WTC11 (cell line): ENCODE measurements around the gene MAP3K3. TPM values are rescaled to one million over a fixed set of nuclear protein-coding genes. Genes with fewer than 3 reads are reported as not detected.

Experiments
- ATAC-seq: fragments of 200-7000 bp; cut with Tn5 transposase; 2 replicates; pipeline ENCODE4 v1.10.0; 2021; ENCODE audit warnings: mild to moderate bottlenecking, moderate library complexity
- CTCF ChIA-PET: fragments of 300-600 bp; sonication (Branson Sonifier 250); formaldehyde crosslinking; loops from one replicate; lab custom pipeline; 2021; ENCODE audit warnings: antibody characterized with exemption; lab: Charles Lee
- POLR2A ChIA-PET: fragments of 350-600 bp; sonication (Branson Sonifier 250); formaldehyde crosslinking; loops from one replicate; lab custom pipeline; 2021; ENCODE audit warnings: antibody characterized with exemption; lab: Charles Lee
- DNase-seq: peaks from one replicate; pipeline ENCODE4 v3.0.0; 2021; ENCODE audit warnings: low spot score
- H3K27ac Mint-ChIP-seq: 2 replicates; pipeline ENCODE4 v1.8.0; 2021; ENCODE audit warnings: mixed read lengths
- H3K27me3 Mint-ChIP-seq: 2 replicates; pipeline ENCODE4 v1.8.0; 2021; ENCODE audit warnings: low read depth, mild to moderate bottlenecking, moderate library complexity, mixed read lengths
- H3K36me3 Mint-ChIP-seq: 2 replicates; pipeline ENCODE4 v1.8.0; 2021; ENCODE audit warnings: mixed read lengths
- H3K4me1 Mint-ChIP-seq: 2 replicates; pipeline ENCODE4 v1.8.0; 2022; ENCODE audit warnings: mixed read lengths
- H3K4me3 Mint-ChIP-seq: 2 replicates; pipeline ENCODE4 v1.8.0; 2021; ENCODE audit warnings: mild to moderate bottlenecking, moderate library complexity, mixed read lengths
- H3K9me3 Mint-ChIP-seq: 2 replicates; pipeline ENCODE4 v1.8.0; 2021; ENCODE audit warnings: mixed read lengths
- CDX4 ChIP-seq: fragments of 250-450 bp; sonication (Bioruptor Pico); IDR thresholded peaks from 2 replicates; pipeline ENCODE4 v1.9.0; 2021; ENCODE audit warnings: moderate library complexity, mild to moderate bottlenecking, inconsistent platforms, borderline replicate concordance
- CREB1 ChIP-seq: sonication (generic); formaldehyde crosslinking; IDR thresholded peaks from 2 replicates; pipeline ENCODE4 v1.8.0; 2023; ENCODE audit warnings: mild to moderate bottlenecking, missing genetic modification reagents
- EMX1 ChIP-seq: fragments of 250-450 bp; sonication (Bioruptor Pico); IDR thresholded peaks from 2 replicates; pipeline ENCODE4 v1.8.0; 2021; ENCODE audit warnings: mild to moderate bottlenecking
- ESRRA ChIP-seq: sonication (generic); formaldehyde crosslinking; IDR thresholded peaks from 2 replicates; pipeline ENCODE4 v1.8.1; 2022; ENCODE audit warnings: mild to moderate bottlenecking, missing genetic modification reagents, borderline replicate concordance
- FOXJ3 ChIP-seq: sonication (generic); formaldehyde crosslinking; IDR thresholded peaks from 2 replicates; pipeline ENCODE4 v1.9.0; 2021; ENCODE audit warnings: missing genetic modification reagents, mild to moderate bottlenecking, borderline replicate concordance
- FOXK1 ChIP-seq: sonication (generic); formaldehyde crosslinking; IDR thresholded peaks from 2 replicates; pipeline ENCODE4 v1.8.0; 2022; ENCODE audit warnings: mild to moderate bottlenecking, moderate library complexity, missing genetic modification reagents
- FOXP1 ChIP-seq: sonication (generic); formaldehyde crosslinking; IDR thresholded peaks from 2 replicates; pipeline ENCODE4 v1.8.0; 2022; ENCODE audit warnings: missing genetic modification reagents, mild to moderate bottlenecking, moderate library complexity, borderline replicate concordance
- HMGXB4 ChIP-seq: sonication (generic); formaldehyde crosslinking; IDR thresholded peaks from 2 replicates; pipeline ENCODE4 v1.8.1; 2023; ENCODE audit warnings: mild to moderate bottlenecking, moderate library complexity, missing genetic modification reagents
- IRF1 ChIP-seq: sonication (generic); formaldehyde crosslinking; IDR thresholded peaks from 2 replicates; pipeline ENCODE4 v1.8.0; 2023; ENCODE audit warnings: missing genetic modification reagents
- MXD4 ChIP-seq: fragments of 250-450 bp; sonication (Bioruptor Pico); IDR thresholded peaks from 2 replicates; pipeline ENCODE4 v1.8.0; 2021; ENCODE audit warnings: mild to moderate bottlenecking, moderate library complexity, borderline replicate concordance
- MYBL2 ChIP-seq: sonication (generic); formaldehyde crosslinking; IDR thresholded peaks from 2 replicates; pipeline ENCODE4 v1.8.1; 2023; ENCODE audit warnings: mild to moderate bottlenecking, moderate library complexity, missing genetic modification reagents
- NFATC4 ChIP-seq: fragments of 250-450 bp; sonication (Bioruptor Pico); IDR thresholded peaks from 2 replicates; pipeline ENCODE4 v1.9.0; 2021; ENCODE audit warnings: mild to moderate bottlenecking
- NFE2L1 ChIP-seq: sonication (generic); formaldehyde crosslinking; IDR thresholded peaks from 2 replicates; pipeline ENCODE4 v1.8.1; 2023; ENCODE audit warnings: missing genetic modification reagents
- NFYB ChIP-seq: sonication (generic); formaldehyde crosslinking; conservative IDR thresholded peaks from 2 replicates; pipeline ENCODE4 v1.8.0; 2022; ENCODE audit warnings: low read depth, missing genetic modification reagents
- NR2C2 ChIP-seq: sonication (generic); formaldehyde crosslinking; IDR thresholded peaks from 2 replicates; pipeline ENCODE4 v1.8.0; 2022; ENCODE audit warnings: mild to moderate bottlenecking, missing genetic modification reagents
- OVOL2 ChIP-seq: fragments of 250-450 bp; sonication (Bioruptor Pico); IDR thresholded peaks from 2 replicates; pipeline ENCODE4 v1.9.0; 2021; ENCODE audit warnings: mild to moderate bottlenecking, borderline replicate concordance
- PRRX2 ChIP-seq: fragments of 250-450 bp; sonication (Bioruptor Pico); IDR thresholded peaks from 2 replicates; pipeline ENCODE4 v1.8.0; 2021; ENCODE audit warnings: mild to moderate bottlenecking
- RELA ChIP-seq: sonication (generic); formaldehyde crosslinking; IDR thresholded peaks from 2 replicates; pipeline ENCODE4 v1.8.1; 2022; ENCODE audit warnings: missing genetic modification reagents, mild to moderate bottlenecking, borderline replicate concordance
- SP1 ChIP-seq: sonication (generic); formaldehyde crosslinking; conservative IDR thresholded peaks from 2 replicates; pipeline ENCODE4 v1.8.1; 2022; ENCODE audit warnings: missing genetic modification reagents
- TCF7 ChIP-seq: sonication (generic); formaldehyde crosslinking; IDR thresholded peaks from 2 replicates; pipeline ENCODE4 v1.8.0; 2022; ENCODE audit warnings: mild to moderate bottlenecking, low read depth, missing genetic modification reagents, moderate library complexity
- TP53 ChIP-seq: sonication (generic); formaldehyde crosslinking; IDR thresholded peaks from 2 replicates; pipeline ENCODE4 v1.8.1; 2023; ENCODE audit warnings: mild to moderate bottlenecking, missing genetic modification reagents
- ZMAT4 ChIP-seq: fragments of 250-450 bp; sonication (Bioruptor Pico); IDR thresholded peaks from 2 replicates; pipeline ENCODE4 v1.9.0; 2021; ENCODE audit warnings: mild to moderate bottlenecking
- ZNF232 ChIP-seq: sonication (generic); formaldehyde crosslinking; IDR thresholded peaks from 2 replicates; pipeline ENCODE4 v1.8.0; 2022; ENCODE audit warnings: mild to moderate bottlenecking, missing genetic modification reagents
- total RNA-seq: library from RNA; stranded (reverse); gene quantifications from 3 replicates; pipeline ENCODE4 v1.2.3, GENCODE V29; 2021
- TF ChIP-seq, protein P1 (sequence below): sonication (generic); formaldehyde crosslinking; IDR thresholded peaks from 2 replicates; pipeline ENCODE4 v1.8.1; 2023; ENCODE audit warnings: mild to moderate bottlenecking, missing genetic modification reagents, moderate library complexity
- TF ChIP-seq, protein P2 (sequence below): sonication (generic); formaldehyde crosslinking; IDR thresholded peaks from 2 replicates; pipeline ENCODE4 v1.8.0; 2022; ENCODE audit warnings: mild to moderate bottlenecking, missing genetic modification reagents
- TF ChIP-seq, protein P3 (sequence below): fragments of 250-450 bp; sonication (Bioruptor Pico); IDR thresholded peaks from 2 replicates; pipeline ENCODE4 v2.1.2; 2022; ENCODE audit warnings: mild to moderate bottlenecking, moderate library complexity

The MAP3K3 gene
- total RNA-seq, 1 experiment from 2014 or later: 25.7 TPM

GRCh38 chr17:63682441-63682840 lies 60.2 kb downstream of the MAP3K3 start:
- Mint-ChIP-seq H3K4me1 (peaks cover 9% of the 10 kb centered on the region), H3K27ac (no peak overlapping the region), H3K9me3 (no peaks in the 10 kb centered on the region), H3K27me3 (no peaks in the 10 kb centered on the region), H3K4me3 (no peak overlapping the region), H3K36me3 (peaks cover 11% of the 10 kb centered on the region)
- DNase-seq (no peak), ATAC-seq (no peak)
- TF ChIP-seq FOXK1 (CRISPR knock-in tag) (no peak), FOXP1 (no peak), OVOL2 (no peak), PRRX2 (CRISPR knock-in tag) (no peak), TCF7 (CRISPR knock-in tag) (no peak), NFE2L1 (CRISPR knock-in tag) (no peak)
- ChIA-PET POLR2A (no interaction called here), CTCF (interaction anchor here (1.2 to 3.5 kb wide), 4 partner anchors 13 to 257 kb away, joined by 4 to 12 read pairs (median 6); no protein-coding TSS in a partner anchor)

DNA sequence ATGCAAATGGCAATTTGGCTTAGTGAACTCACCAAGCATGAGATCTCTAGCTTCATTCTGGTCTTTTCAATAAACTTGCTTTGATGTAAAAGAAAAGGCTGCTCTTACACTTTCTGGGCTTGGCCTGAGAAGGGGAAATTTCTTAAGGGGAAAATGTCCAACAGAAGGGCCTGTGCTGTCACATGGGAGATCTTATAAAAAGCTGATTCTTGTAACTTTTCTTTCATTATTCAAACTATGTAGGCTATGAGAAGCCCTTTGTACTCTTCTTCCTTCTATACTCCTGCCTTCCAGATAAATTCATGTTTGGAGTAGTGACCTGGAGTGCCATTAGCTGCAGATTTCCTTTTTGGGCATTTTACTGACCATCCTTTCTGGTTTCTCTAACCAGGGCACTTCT lies 60.8 kb downstream of the MAP3K3 start:
- no peak for DNase-seq
- Mint-ChIP-seq H3K27ac (no peak overlapping the region), H3K36me3 (peaks cover 11% of the 10 kb centered on the region), H3K9me3 (no peaks in the 10 kb centered on the region), H3K4me3 (no peak overlapping the region), H3K4me1 (peaks cover 9% of the 10 kb centered on the region), H3K27me3 (no peaks in the 10 kb centered on the region)
- TF ChIP-seq MYBL2 (no peak), NFATC4 (CRISPR knock-in tag) (no peak), ESRRA (CRISPR knock-in tag) (no peak), NFYB (no peak), IRF1 (CRISPR knock-in tag) (no peak), HMGXB4 (CRISPR knock-in tag) (no peak), CDX4 (no peak)
- TF ChIP-seq, protein P1, sequence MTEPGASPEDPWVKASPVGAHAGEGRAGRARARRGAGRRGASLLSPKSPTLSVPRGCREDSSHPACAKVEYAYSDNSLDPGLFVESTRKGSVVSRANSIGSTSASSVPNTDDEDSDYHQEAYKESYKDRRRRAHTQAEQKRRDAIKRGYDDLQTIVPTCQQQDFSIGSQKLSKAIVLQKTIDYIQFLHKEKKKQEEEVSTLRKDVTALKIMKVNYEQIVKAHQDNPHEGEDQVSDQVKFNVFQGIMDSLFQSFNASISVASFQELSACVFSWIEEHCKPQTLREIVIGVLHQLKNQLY (CRISPR knock-in tag): no peak
- CTCF ChIA-PET: interaction anchor here (0.5 to 1.0 kb wide), 2 partner anchors 12 to 257 kb away, joined by 3 read pairs; no protein-coding TSS in a partner anchor
- no peak for ATAC-seq
- POLR2A ChIA-PET: no interaction called here

DNA sequence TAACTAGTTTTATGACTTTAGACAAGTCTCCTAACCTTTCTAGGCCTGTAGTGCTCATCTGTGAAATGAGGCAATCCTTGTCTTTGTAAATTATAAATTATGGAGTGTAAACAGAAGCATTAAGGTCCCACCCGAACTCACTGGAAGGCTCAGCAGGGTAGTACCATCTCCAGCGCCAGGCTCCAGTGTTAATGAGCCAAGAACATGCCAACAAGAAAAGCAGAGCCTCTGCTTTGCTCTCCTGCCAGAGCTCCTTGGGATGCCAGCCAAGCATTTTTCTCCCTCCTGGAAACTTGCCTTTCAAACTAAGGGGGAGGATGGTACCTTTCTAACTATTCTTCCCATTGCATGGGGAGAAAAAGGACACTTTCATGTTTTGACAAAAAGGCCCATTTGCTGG lies 62.8 kb downstream of the MAP3K3 start:
- ChIA-PET CTCF (interaction anchor here (1.1 kb wide), 1 partner anchor 73 kb away, joined by 3 read pairs; no protein-coding TSS in a partner anchor), POLR2A (no interaction called here)
- Mint-ChIP-seq H3K9me3 (no peaks in the 10 kb centered on the region), H3K27ac (no peak overlapping the region), H3K4me3 (no peak overlapping the region), H3K27me3 (no peaks in the 10 kb centered on the region), H3K36me3 (peaks cover 13% of the 10 kb centered on the region), H3K4me1 (peaks cover 9% of the 10 kb centered on the region)
- ATAC-seq (no peak), DNase-seq (no peak)
- TF ChIP-seq NR2C2 (CRISPR knock-in tag) (no peak), MXD4 (no peak), TP53 (CRISPR knock-in tag) (no peak), CREB1 (CRISPR knock-in tag) (no peak), RELA (CRISPR knock-in tag) (no peak), ZNF232 (CRISPR knock-in tag) (no peak), ZMAT4 (CRISPR knock-in tag) (no peak), SP1 (no peak), PRRX2 (CRISPR knock-in tag) (no peak), FOXJ3 (no peak), CDX4 (no peak), EMX1 (CRISPR knock-in tag) (no peak)
- TF ChIP-seq, protein P2, sequence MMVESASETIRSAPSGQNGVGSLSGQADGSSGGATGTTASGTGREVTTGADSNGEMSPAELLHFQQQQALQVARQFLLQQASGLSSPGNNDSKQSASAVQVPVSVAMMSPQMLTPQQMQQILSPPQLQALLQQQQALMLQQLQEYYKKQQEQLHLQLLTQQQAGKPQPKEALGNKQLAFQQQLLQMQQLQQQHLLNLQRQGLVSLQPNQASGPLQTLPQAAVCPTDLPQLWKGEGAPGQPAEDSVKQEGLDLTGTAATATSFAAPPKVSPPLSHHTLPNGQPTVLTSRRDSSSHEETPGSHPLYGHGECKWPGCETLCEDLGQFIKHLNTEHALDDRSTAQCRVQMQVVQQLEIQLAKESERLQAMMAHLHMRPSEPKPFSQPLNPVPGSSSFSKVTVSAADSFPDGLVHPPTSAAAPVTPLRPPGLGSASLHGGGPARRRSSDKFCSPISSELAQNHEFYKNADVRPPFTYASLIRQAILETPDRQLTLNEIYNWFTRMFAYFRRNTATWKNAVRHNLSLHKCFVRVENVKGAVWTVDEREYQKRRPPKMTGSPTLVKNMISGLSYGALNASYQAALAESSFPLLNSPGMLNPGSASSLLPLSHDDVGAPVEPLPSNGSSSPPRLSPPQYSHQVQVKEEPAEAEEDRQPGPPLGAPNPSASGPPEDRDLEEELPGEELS: no peak
- TF ChIP-seq, protein P3, sequence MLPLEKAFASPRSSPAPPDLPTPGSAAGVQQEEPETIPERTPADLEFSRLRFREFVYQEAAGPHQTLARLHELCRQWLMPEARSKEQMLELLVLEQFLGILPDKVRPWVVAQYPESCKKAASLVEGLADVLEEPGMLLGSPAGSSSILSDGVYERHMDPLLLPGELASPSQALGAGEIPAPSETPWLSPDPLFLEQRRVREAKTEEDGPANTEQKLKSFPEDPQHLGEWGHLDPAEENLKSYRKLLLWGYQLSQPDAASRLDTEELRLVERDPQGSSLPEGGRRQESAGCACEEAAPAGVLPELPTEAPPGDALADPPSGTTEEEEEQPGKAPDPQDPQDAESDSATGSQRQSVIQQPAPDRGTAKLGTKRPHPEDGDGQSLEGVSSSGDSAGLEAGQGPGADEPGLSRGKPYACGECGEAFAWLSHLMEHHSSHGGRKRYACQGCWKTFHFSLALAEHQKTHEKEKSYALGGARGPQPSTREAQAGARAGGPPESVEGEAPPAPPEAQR (CRISPR knock-in tag): no peak
